Measurements from ENCODE around the gene RELL1.

The RELL1 gene

DNA sequence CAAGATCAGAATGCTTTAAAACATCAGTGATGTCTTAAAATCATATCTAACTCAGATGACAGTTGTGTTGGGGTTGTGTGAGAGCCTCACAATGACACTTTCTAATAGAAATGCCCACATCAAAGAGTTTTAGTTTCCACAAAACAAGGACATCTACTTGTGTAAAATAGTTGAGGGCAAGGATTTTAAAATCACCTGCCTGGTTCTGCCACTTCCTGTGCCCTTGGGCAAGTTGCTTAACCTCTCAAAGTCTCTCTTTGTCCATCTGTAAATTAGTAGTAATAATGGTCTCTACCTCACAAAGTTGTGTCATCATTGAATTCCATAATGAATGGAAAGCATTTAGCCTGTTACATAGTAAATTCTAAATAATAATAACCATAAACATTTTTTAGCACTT, 41.9 kb upstream of the RELL1 start:
- TF ChIP-seq, protein P1, sequence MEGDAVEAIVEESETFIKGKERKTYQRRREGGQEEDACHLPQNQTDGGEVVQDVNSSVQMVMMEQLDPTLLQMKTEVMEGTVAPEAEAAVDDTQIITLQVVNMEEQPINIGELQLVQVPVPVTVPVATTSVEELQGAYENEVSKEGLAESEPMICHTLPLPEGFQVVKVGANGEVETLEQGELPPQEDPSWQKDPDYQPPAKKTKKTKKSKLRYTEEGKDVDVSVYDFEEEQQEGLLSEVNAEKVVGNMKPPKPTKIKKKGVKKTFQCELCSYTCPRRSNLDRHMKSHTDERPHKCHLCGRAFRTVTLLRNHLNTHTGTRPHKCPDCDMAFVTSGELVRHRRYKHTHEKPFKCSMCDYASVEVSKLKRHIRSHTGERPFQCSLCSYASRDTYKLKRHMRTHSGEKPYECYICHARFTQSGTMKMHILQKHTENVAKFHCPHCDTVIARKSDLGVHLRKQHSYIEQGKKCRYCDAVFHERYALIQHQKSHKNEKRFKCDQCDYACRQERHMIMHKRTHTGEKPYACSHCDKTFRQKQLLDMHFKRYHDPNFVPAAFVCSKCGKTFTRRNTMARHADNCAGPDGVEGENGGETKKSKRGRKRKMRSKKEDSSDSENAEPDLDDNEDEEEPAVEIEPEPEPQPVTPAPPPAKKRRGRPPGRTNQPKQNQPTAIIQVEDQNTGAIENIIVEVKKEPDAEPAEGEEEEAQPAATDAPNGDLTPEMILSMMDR (IDR thresholded peaks at IDR 0.05; ENCODE audit: low read depth, low read length) = no peak
- DNase-seq (ENCODE audit: low read depth in 2 of 2) = no peak
- no peak overlapping the region for H3K4me3 ChIP-seq (replicated peaks in 1 of 2; ENCODE audit: low read depth in 2 of 2, low read length in 2 of 2)

DNA sequence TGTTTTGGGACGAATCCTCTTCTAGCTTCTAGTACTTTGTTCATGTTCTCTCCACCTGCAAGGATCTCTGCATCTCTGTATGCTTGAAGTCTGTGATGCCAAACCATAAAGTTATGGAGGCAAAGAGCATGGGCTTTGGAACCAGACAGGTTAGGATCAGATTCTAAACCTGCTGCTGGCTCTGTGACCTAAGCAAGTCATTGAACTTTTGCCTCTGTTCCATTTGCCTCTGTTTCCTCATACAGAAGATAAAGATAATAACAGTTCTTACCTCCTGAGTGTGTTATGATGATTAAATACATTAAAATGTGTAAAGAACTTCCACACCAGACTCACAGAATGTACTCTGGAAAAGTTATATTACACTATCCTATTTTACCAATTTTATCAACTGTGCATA, 41.5 kb upstream of the RELL1 start:
- no peak overlapping the region for H3K4me3 ChIP-seq (replicated peaks in 1 of 2; ENCODE audit: low read depth in 2 of 2, low read length in 2 of 2)
- TF ChIP-seq, protein P1 (IDR thresholded peaks at IDR 0.05; ENCODE audit: low read depth, low read length) = no peak
- no peak for DNase-seq (ENCODE audit: low read depth in 2 of 2)

DNA sequence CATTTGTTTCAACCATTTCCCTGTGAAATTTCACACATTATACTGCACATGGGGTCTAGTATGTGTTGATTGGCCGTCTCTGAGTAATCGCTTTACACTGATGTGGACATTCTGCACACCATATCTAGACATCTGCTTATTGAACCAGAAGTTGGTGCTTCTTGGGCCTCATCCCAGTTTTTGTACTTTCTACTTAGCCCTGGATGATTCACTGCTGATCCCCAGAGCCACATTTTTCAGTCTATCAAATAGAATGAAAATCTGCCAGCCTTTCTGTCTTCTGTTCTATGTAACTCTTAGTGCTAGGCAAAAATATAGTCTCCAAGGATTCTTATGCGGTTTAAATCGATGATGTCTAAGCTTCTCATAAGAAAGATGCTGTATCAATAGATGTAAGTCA, 40.5 kb upstream of the RELL1 start:
- TF ChIP-seq, protein P1 (IDR thresholded peaks at IDR 0.05; ENCODE audit: low read depth, low read length) = no peak
- DNase-seq (ENCODE audit: low read depth in 2 of 2) = peak; percentile 71 to 82
- H3K4me3 ChIP-seq (replicated peaks in 1 of 2; ENCODE audit: low read depth in 2 of 2, low read length in 2 of 2) = no peak overlapping the region

DNA sequence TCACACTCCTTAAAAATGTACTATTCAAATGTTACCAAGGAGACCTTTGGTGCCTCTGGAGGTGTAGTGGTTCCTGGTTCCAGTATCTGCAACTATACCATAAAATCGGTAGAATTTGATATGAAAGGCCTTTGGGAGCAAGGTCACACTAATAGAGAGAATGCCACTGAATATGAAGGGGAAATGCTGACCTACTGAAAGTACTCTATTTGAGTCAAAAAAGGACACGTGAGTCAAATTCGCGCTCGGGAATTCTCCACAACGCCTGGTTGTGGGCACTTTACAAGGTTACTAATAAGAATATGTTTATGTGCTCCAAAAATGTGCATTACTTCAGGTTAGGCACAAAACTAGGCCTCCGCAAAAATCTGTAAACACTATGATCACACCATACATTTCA, 39.5 kb upstream of the RELL1 start:
- TF ChIP-seq, protein P1 (IDR thresholded peaks at IDR 0.05; ENCODE audit: low read depth, low read length) = no peak
- no peak for DNase-seq (ENCODE audit: low read depth in 2 of 2)
- no peak overlapping the region for H3K4me3 ChIP-seq (replicated peaks in 1 of 2; ENCODE audit: low read depth in 2 of 2, low read length in 2 of 2)

DNA sequence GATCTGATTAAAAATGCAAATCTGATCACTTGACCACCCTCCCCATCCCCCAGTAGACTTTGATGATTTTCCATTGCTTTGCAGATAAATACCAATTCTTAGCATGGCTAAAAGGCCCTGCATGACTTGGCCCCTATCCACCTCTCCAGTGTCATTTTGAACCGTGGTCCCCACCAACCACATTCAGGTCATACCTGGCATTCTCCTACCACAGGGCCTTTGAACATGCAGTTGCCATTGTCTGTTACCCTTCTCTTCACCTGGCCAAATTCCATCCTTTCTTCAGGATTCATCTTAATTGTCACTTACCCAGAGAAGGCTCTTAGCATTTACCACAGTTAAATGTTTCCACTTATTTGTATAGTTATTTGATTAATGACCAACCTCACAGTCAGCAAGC, 36.9 kb upstream of the RELL1 start:
- H3K4me3 ChIP-seq (replicated peaks in 1 of 2; ENCODE audit: low read depth in 2 of 2, low read length in 2 of 2) = no peak overlapping the region
- TF ChIP-seq, protein P1 (IDR thresholded peaks at IDR 0.05; ENCODE audit: low read depth, low read length) = no peak
- no peak for DNase-seq (ENCODE audit: low read depth in 2 of 2)

DNA sequence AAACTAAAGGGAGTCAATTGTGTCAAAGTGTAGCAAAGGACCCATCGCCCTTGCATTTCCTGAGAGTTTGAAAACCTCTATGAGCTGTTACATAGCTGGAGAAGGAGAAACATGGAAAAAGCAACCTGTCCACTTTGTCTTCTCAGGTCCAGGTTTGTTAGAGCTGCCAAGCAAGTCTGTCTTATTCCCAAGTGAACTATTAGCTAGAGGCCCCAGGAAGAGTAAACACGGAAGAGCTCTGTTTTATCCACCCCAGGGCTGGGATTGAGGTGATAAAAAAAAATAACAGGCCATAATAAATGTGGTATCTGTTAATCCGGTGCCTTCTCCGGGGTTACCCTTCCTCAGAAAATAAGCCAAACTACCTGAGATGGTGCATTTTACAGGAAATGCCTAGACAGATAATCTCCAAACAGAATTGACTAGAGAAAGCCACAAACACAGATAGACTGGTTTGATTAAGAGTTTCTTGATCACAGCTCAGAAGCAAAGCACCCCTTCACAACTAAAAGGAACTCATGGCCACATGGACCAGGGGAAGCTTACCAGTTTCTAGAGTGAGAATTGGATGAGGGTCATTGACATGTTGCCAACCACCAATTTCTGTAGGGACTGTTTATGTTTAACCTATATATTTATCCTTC, 35.9 kb upstream of the RELL1 start:
- TF ChIP-seq, protein P1 (IDR thresholded peaks at IDR 0.05; ENCODE audit: low read depth, low read length) = no peak
- H3K4me3 ChIP-seq (replicated peaks in 1 of 2; ENCODE audit: low read depth in 2 of 2, low read length in 2 of 2) = no peak overlapping the region
- DNase-seq (ENCODE audit: low read depth in 2 of 2) = no peak

DNA sequence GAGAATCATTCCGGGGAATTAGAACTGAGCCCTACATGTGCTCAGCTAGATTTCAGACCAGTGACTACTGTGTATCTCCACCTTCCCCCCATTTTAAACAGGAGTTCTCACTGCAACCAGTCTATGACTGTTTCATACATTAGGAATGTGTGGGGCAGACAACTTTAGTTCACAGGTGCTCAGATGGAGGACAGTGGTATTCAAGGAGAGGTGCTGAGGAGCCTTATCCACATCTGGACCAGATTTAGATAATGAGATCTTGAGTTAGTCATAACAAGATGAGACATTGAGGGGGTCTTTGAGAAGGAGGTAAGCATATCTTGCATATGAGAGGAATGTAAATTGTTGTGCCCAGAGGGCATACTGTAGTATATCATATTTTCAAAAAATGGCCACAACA, 32.8 kb upstream of the RELL1 start:
- no peak overlapping the region for H3K4me3 ChIP-seq (replicated peaks in 1 of 2; ENCODE audit: low read depth in 2 of 2, low read length in 2 of 2)
- TF ChIP-seq, protein P1 (IDR thresholded peaks at IDR 0.05; ENCODE audit: low read depth, low read length) = no peak
- no peak for DNase-seq (ENCODE audit: low read depth in 2 of 2)

Data from cardiac fibroblast (primary cell).